PC-9 (cell line): Measurements from ENCODE around the gene XPNPEP1.

ENCODE experiments used
- EZH2 ChIP-seq: fragments of 200-600 bp; sonication (generic); IDR thresholded peaks from 2 replicates; pipeline ENCODE4 v1.8.0; 2017; ENCODE audit warnings: antibody characterized with exemption, low read depth
- TF ChIP-seq, protein P1 (sequence below): fragments of 200-600 bp; sonication (generic); conservative IDR thresholded peaks from 2 replicates; pipeline ENCODE4 v1.6.1; 2017; ENCODE audit warnings: mixed run types, antibody characterized with exemption, mild to moderate bottlenecking, moderate library complexity

DNA sequence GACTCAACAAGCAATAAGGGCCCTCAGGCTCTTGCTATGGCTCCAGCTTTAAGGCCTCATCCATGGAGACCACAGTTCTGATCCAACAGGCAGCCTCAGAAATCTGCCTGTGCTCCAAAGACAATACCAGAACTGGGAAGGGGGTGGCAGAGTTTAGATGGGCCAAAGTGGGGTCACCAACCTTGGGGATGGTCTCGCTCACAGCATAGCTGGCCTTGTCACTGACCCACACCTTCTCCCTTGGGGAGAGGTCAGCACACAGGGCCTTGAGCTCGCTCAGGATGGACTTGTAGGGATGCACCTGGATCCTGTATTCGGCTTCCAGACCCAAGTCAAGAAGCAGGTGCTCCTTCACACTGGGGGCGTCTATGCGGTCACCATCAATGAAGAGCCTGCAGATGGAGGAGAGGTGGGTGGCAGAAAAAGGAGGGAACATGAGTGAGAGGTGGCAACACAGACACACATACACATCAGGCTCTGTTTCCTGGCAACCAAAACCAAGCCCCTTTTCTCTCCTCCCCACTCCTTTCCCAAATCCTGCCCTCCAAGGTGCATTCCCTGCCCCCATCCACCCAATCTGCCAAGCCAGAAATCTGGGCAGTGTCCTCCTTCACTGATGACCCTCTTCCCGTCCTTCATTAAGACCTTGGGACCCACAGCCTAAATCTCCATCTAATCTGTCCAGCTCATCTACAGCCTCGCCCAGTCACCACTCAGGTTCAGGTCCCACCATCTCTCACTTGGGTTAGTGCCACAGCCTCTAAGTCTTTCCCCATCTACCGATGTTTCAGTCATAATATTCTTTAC lies 40.9 kb downstream of the XPNPEP1 start:
- TF ChIP-seq, protein P1, sequence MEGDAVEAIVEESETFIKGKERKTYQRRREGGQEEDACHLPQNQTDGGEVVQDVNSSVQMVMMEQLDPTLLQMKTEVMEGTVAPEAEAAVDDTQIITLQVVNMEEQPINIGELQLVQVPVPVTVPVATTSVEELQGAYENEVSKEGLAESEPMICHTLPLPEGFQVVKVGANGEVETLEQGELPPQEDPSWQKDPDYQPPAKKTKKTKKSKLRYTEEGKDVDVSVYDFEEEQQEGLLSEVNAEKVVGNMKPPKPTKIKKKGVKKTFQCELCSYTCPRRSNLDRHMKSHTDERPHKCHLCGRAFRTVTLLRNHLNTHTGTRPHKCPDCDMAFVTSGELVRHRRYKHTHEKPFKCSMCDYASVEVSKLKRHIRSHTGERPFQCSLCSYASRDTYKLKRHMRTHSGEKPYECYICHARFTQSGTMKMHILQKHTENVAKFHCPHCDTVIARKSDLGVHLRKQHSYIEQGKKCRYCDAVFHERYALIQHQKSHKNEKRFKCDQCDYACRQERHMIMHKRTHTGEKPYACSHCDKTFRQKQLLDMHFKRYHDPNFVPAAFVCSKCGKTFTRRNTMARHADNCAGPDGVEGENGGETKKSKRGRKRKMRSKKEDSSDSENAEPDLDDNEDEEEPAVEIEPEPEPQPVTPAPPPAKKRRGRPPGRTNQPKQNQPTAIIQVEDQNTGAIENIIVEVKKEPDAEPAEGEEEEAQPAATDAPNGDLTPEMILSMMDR = no peak
- no peak for TF ChIP-seq EZH2
